ENCODE results near the gene EXD2.

DNA sequence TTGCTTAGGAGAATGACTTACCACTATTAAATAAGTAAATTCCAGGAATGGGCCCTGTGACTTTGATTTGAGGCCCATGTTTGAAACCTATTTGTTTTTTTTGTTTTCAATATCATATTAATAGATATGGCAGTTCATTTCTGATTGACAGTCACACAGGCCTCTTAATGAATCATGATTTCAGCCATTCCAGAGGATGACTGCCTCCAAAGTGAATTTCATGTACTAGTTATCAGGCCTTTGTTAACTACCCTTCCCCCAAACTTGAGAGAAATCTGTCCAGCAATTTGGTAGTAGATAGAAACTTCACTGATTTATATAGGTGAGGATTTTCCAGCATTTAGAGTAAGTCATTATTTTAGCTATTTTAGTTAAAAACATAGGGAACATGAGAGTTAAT is 42.8 kb downstream of the EXD2 start:
- TF ChIP-seq CTCF (conservative IDR thresholded peaks at IDR 0.05) (no peak), ZFX (IDR thresholded peaks at IDR 0.05) (no peak)
